ENCODE data around the gene OR10G3.
"Not testable (repeated sequence)": the region's sequence is repeated elsewhere in the genome, so short reads cannot be mapped to it uniquely, and the experiment has no call there.

Gene OR10G3

GRCh38 chr14:21579976-21580375 is at the start of gene OR10G3:
Gene OR10G3 (minus strand): TSS chr14:21580076. CDS start chr14:21570744, 9,332 bp downstream.
- no peak for TF ChIP-seq CTCF (conservative IDR thresholded peaks at IDR 0.05)
- TF ChIP-seq ZFX (IDR thresholded peaks at IDR 0.05) = no peak
- no peak within 1 kb of the TSS for H3K27ac ChIP-seq

- no peak for TF ChIP-seq ZFX (IDR thresholded peaks at IDR 0.05)
- no peak for TF ChIP-seq CTCF (conservative IDR thresholded peaks at IDR 0.05)
These were observed 46.8 kb upstream of the OR10G3 start for GRCh38 chr14:21626491-21627230.

GRCh38 chr14:21617614-21618013 is 37.7 kb upstream of the OR10G3 start:
- H3K27ac ChIP-seq = no peak overlapping the region
- no peak for TF ChIP-seq ZFX (IDR thresholded peaks at IDR 0.05)
- TF ChIP-seq CTCF (conservative IDR thresholded peaks at IDR 0.05) = no peak

More at GRCh38 chr14:21626491-21627230, 46.8 kb upstream of the OR10G3 start:
- no peak overlapping the region for H3K27ac ChIP-seq

GRCh38 chr14:21614240-21614639 is 34.4 kb upstream of the OR10G3 start:
- no peak overlapping the region for H3K27ac ChIP-seq
- TF ChIP-seq CTCF (conservative IDR thresholded peaks at IDR 0.05) = no peak
- no peak for TF ChIP-seq ZFX (IDR thresholded peaks at IDR 0.05)

GRCh38 chr14:21612324-21612723 is 32.4 kb upstream of the OR10G3 start:
- TF ChIP-seq CTCF (conservative IDR thresholded peaks at IDR 0.05) (no peak), ZFX (IDR thresholded peaks at IDR 0.05) (no peak)
- H3K27ac ChIP-seq = no peak overlapping the region

- not testable (repeated sequence) for H3K27ac ChIP-seq
These were observed 22.3 kb upstream of the OR10G3 start for GRCh38 chr14:21602181-21602580.

GRCh38 chr14:21589317-21589716 is 9.4 kb upstream of the OR10G3 start:
- H3K27ac ChIP-seq = no peak overlapping the region
- TF ChIP-seq ZFX (IDR thresholded peaks at IDR 0.05) (no peak), CTCF (conservative IDR thresholded peaks at IDR 0.05) (no peak)

- no peak for TF ChIP-seq CTCF (conservative IDR thresholded peaks at IDR 0.05)
- no peak for TF ChIP-seq ZFX (IDR thresholded peaks at IDR 0.05)
- H3K27ac ChIP-seq = no peak overlapping the region
These were observed 4.2 kb downstream of the OR10G3 start for GRCh38 chr14:21575661-21576060.

All from C4-2B (cell line).